CD14-positive monocyte (primary cell): Measurements from ENCODE around the gene SHISA6. TPM values are rescaled to one million over a fixed set of nuclear protein-coding genes. Genes with fewer than 3 reads are reported as not detected.

Experiments
- DNase-seq, 3 donors: peaks; one replicate each; pipeline ENCODE4 v3.0.0-alpha.2; 2011 to 2022
- H2AFZ ChIP-seq: 2 replicates; pipeline ENCODE4 v1.6.0; 2012; ENCODE audit warnings: mild to moderate bottlenecking, low read depth, low read length, inconsistent platforms; ENCODE audit not compliant: insufficient read depth, poor library complexity, severe bottlenecking
- H3K27ac ChIP-seq, 2 donors: 1 replicate in 1 of 2; 2 replicates in 1 of 2; pipeline ENCODE4 v1.5.1; 2012 to 2013; ENCODE audit warnings: low read length in 2 of 2, control low read depth in 1 of 2, inconsistent platforms in 1 of 2, low read depth in 1 of 2, mild to moderate bottlenecking in 1 of 2
- H3K27me3 ChIP-seq, 2 donors: one replicate each; pipeline versions ENCODE4 v1.6.0 to v1.6.1; 2011 to 2013; ENCODE audit warnings: low read length in 2 of 2; ENCODE audit not compliant: control insufficient read depth in 2 of 2, insufficient read depth in 2 of 2
- H3K36me3 ChIP-seq, 2 donors: replicated peaks in 1 of 2; 1 replicate in 1 of 2; 2 replicates in 1 of 2; pipeline versions ENCODE4 v1.5.1 to v1.6.1; 2012 to 2013; ENCODE audit warnings: low read length in 2 of 2, control low read depth in 1 of 2, inconsistent platforms in 1 of 2, mild to moderate bottlenecking in 1 of 2; ENCODE audit not compliant: insufficient read depth in 2 of 2, control insufficient read depth in 1 of 2
- H3K4me1 ChIP-seq, 2 donors: 1 replicate in 1 of 2; 2 replicates in 1 of 2; pipeline versions ENCODE4 v1.5.1 to v1.6.1; 2012 to 2013; ENCODE audit warnings: low read length in 2 of 2, control low read depth in 1 of 2, inconsistent platforms in 1 of 2, mild to moderate bottlenecking in 1 of 2, moderate library complexity in 1 of 2; ENCODE audit not compliant: insufficient read depth in 2 of 2, control insufficient read depth in 1 of 2
- H3K4me2 ChIP-seq: replicated peaks from 2 replicates; pipeline ENCODE3; 2012; ENCODE audit warnings: low read length, moderate library complexity, mild to moderate bottlenecking; ENCODE audit not compliant: poor library complexity, severe bottlenecking; ENCODE audit errors: extremely low read depth
- H3K4me3 ChIP-seq, 3 experiments: fragments of 200-600 bp in 1 of 3; sonication (generic) in 1 of 3; replicated peaks in 1 of 3; 1 replicate in 2 of 3; 2 replicates in 1 of 3; pipeline ENCODE4 v1.5.1; 2011 to 2013; ENCODE audit warnings: low read length in 3 of 3, mild to moderate bottlenecking in 3 of 3, control low read depth in 2 of 3, low read depth in 2 of 3, inconsistent platforms in 1 of 3, moderate library complexity in 1 of 3
- H3K79me2 ChIP-seq: 2 replicates; pipeline ENCODE4 v1.6.0; 2012; ENCODE audit warnings: mild to moderate bottlenecking, control low read depth, inconsistent platforms, low read length, moderate library complexity; ENCODE audit not compliant: insufficient read depth
- H3K9ac ChIP-seq: 2 replicates; pipeline ENCODE4 v1.6.0; 2017; ENCODE audit warnings: low read length, mild to moderate bottlenecking; ENCODE audit not compliant: insufficient read depth, poor library complexity, severe bottlenecking
- H3K9me3 ChIP-seq, 2 donors: replicated peaks in 1 of 2; 1 replicate in 1 of 2; 2 replicates in 1 of 2; pipeline versions ENCODE4 v1.5.1 to v1.6.1; 2012 to 2013; ENCODE audit warnings: low read length in 2 of 2, control low read depth in 1 of 2; ENCODE audit not compliant: control insufficient read depth in 1 of 2, insufficient read depth in 1 of 2
- H4K20me1 ChIP-seq: 2 replicates; pipeline ENCODE4 v1.6.0; 2012; ENCODE audit warnings: mild to moderate bottlenecking, low read length, control low read depth, moderate library complexity; ENCODE audit not compliant: insufficient read depth
- H3K27ac Mint-ChIP-seq, 7 donors: one replicate each; pipeline ENCODE4 v1.8.0; 2020; ENCODE audit warnings: mild to moderate bottlenecking in 7 of 7, mixed read lengths in 7 of 7, moderate library complexity in 6 of 7, inconsistent platforms in 2 of 7
- H3K27me3 Mint-ChIP-seq, 3 donors: one replicate each; pipeline ENCODE4 v1.8.0; 2021 to 2022; ENCODE audit warnings: low read depth in 3 of 3, mild to moderate bottlenecking in 3 of 3, mixed read lengths in 3 of 3, moderate library complexity in 3 of 3, inconsistent platforms in 1 of 3
- H3K36me3 Mint-ChIP-seq, 2 donors: one replicate each; pipeline ENCODE4 v1.8.0; 2020; ENCODE audit warnings: mixed read lengths in 2 of 2, inconsistent platforms in 1 of 2, mild to moderate bottlenecking in 1 of 2
- H3K4me1 Mint-ChIP-seq: one replicate; pipeline ENCODE4 v1.8.0; 2020; ENCODE audit warnings: mild to moderate bottlenecking, mixed read lengths
- H3K4me3 Mint-ChIP-seq, 2 donors: one replicate each; pipeline ENCODE4 v1.8.0; 2020; ENCODE audit warnings: mild to moderate bottlenecking in 2 of 2, mixed read lengths in 2 of 2, moderate library complexity in 1 of 2
- H3K9me3 Mint-ChIP-seq, 7 donors: one replicate each; pipeline ENCODE4 v1.8.0; 2020 to 2022; ENCODE audit warnings: mixed read lengths in 7 of 7, mild to moderate bottlenecking in 6 of 7, moderate library complexity in 6 of 7, inconsistent platforms in 2 of 7
- CTCF ChIP-seq: fragments of 200-600 bp; IDR thresholded peaks from one replicate; pipeline ENCODE4 v1.8.0; 2022; ENCODE audit warnings: antibody characterized with exemption, mild to moderate bottlenecking
- WGBS: methylation state at CpG from one replicate; pipeline ENCODE4 v1.1.5; 2013; ENCODE audit warnings: missing lambda C conversion rate; ENCODE audit not compliant: insufficient coverage; 5-methylcytosine and 5-hydroxymethylcytosine counted together
- intact Hi-C, 2 donors: fragments of 100-400 bp; cut with micrococcal nuclease; formaldehyde crosslinking; loops; one replicate each; pipeline versions ENCODE4 v1.15.0 to v1.15.1; 2023
- polyA plus RNA-seq, 3 donors: library from polyadenylated mRNA; depleted of rRNA in 1 of 3; unstranded in 2 of 3; stranded (reverse) in 1 of 3; fragments of 300-500 nt in 2 of 3; fragments of >200 nt in 1 of 3; fragmentation: Illumina TruSeq in 2 of 3; gene quantifications; 1 replicate in 2 of 3; 2 replicates in 1 of 3; pipeline ENCODE4 v1.2.3, GENCODE V29; 2012 to 2021

The SHISA6 gene
- polyA plus RNA-seq, 3 donors: not detected

DNA sequence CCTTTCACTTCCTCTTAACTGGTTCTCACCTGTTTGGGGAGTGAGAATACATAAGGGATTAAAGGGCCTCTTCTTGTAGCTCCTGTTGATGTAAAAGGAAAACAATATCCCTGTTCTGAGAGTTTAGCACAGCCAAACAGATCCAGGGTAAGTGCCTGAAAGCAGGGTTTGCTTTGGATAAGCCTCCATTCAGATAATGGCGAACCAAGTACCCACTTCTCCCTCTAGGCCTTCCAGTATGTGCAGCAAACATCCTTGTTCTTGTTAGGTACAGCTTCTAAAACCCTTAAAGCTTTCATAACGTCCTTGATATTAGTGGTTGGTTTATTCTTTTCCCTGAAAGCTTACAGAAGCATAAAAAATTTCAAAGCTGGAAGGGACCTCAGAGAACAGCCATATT is 226.6 kb downstream of the SHISA6 start:
- H3K4me1 Mint-ChIP-seq: no peaks in the 10 kb centered on the region
- WGBS: no CpG with 5 or more reads among the region's 2 CpGs
- peaks cover 4 to 30% (median 16%) of the 10 kb centered on the region in 7 donors for H3K9me3 Mint-ChIP-seq
- intact Hi-C loops: no loop called here
- no peak overlapping the region for H3K4me2 ChIP-seq
- no peak overlapping the region for H3K27ac ChIP-seq
- no peak for TF ChIP-seq CTCF
- H3K36me3 Mint-ChIP-seq: no peaks in the 10 kb centered on the region
- no peaks in the 10 kb centered on the region for H3K4me1 ChIP-seq
- DNase-seq: no peak
- H4K20me1 ChIP-seq: no peaks in the 10 kb centered on the region
- H3K27me3 Mint-ChIP-seq: peaks cover 0 to 2% (median 0%) of the 10 kb centered on the region in 3 donors
- no peak overlapping the region for H3K4me3 ChIP-seq
- no peaks in the 10 kb centered on the region for H3K36me3 ChIP-seq
- H3K9me3 ChIP-seq: peaks cover 34 to 47% of the 10 kb centered on the region in 2 donors
- no peak overlapping the region for H2AFZ ChIP-seq
- H3K4me3 Mint-ChIP-seq: no peak overlapping the region
- H3K9ac ChIP-seq: no peak overlapping the region
- no peaks in the 10 kb centered on the region for H3K27me3 ChIP-seq
- no peaks in the 10 kb centered on the region for H3K79me2 ChIP-seq
- H3K27ac Mint-ChIP-seq: no peak overlapping the region

- no peak for TF ChIP-seq CTCF
- H3K27ac Mint-ChIP-seq: no peak overlapping the region
- no peaks in the 10 kb centered on the region for H3K36me3 Mint-ChIP-seq
- Histone ChIP-seq H3K27me3 (no peaks in the 10 kb centered on the region), H3K36me3 (no peaks in the 10 kb centered on the region), H3K79me2 (no peaks in the 10 kb centered on the region), H3K4me1 (no peaks in the 10 kb centered on the region), H3K4me2 (no peak overlapping the region), H2AFZ (no peak overlapping the region), H3K27ac (no peak overlapping the region), H3K9ac (no peak overlapping the region), H4K20me1 (no peaks in the 10 kb centered on the region), H3K4me3 (no peak overlapping the region), H3K9me3 (peaks cover 27 to 33% of the 10 kb centered on the region in 2 donors)
- 61% methylated on average over 2 of the region's 12 CpGs for WGBS
- DNase-seq: no peak
- peaks cover 4 to 23% (median 11%) of the 10 kb centered on the region in 7 donors for H3K9me3 Mint-ChIP-seq
- no peak overlapping the region for H3K4me3 Mint-ChIP-seq
- intact Hi-C loops: no loop called here
- peaks cover 0 to 1% (median 0%) of the 10 kb centered on the region in 3 donors for H3K27me3 Mint-ChIP-seq
- H3K4me1 Mint-ChIP-seq: no peaks in the 10 kb centered on the region
Observed at GRCh38 chr17:11485336-11486100, 244.5 kb downstream of the SHISA6 start.
